Naive thymus-derived CD8-positive, alpha-beta T cell (primary cell): Measurements from ENCODE around the gene GP9. TPM values are rescaled to one million over a fixed set of nuclear protein-coding genes. Genes with fewer than 3 reads are reported as not detected.

Experiments used
- ATAC-seq, 2 donors: fragments of 150-1000 bp; cut with Tn5 transposase in 1 of 2; sonication (Bioruptor Pico), chemical (Tn5 transposase) in 1 of 2; 1 replicate in 1 of 2; 2 replicates in 1 of 2; pipeline ENCODE4 v1.10.0; 2021; ENCODE audit warnings: mild to moderate bottlenecking in 2 of 2, moderate library complexity in 2 of 2
- POLR2A ChIA-PET: fragments of 350-600 bp; sonication (Branson Sonifier 250); formaldehyde crosslinking; loops from one replicate; lab custom pipeline; 2021; ENCODE audit warnings: antibody characterized with exemption; lab: Charles Lee
- DNase-seq, 10 donors: peaks; one replicate each; pipeline versions ENCODE4 v3.0.0 to v3.0.0-alpha.2; 2020 to 2022
- H3K27ac Mint-ChIP-seq, 10 donors: one replicate each; pipeline ENCODE4 v1.8.0; 2020 to 2022; ENCODE audit warnings: mild to moderate bottlenecking in 10 of 10, mixed read lengths in 10 of 10, moderate library complexity in 4 of 10, inconsistent platforms in 1 of 10
- H3K27me3 Mint-ChIP-seq, 5 donors: one replicate each; pipeline ENCODE4 v1.8.0; 2021 to 2022; ENCODE audit warnings: mixed read lengths in 5 of 5
- H3K36me3 Mint-ChIP-seq, 3 donors: one replicate each; pipeline ENCODE4 v1.8.0; 2020 to 2022; ENCODE audit warnings: mixed read lengths in 3 of 3, mild to moderate bottlenecking in 2 of 3, inconsistent platforms in 1 of 3
- H3K4me1 Mint-ChIP-seq, 4 donors: one replicate each; pipeline ENCODE4 v1.8.0; 2021 to 2022; ENCODE audit warnings: mixed read lengths in 4 of 4
- H3K4me3 Mint-ChIP-seq, 10 donors: one replicate each; pipeline ENCODE4 v1.8.0; 2020 to 2022; ENCODE audit warnings: mild to moderate bottlenecking in 10 of 10, mixed read lengths in 10 of 10, moderate library complexity in 6 of 10, inconsistent platforms in 1 of 10
- H3K9me3 Mint-ChIP-seq, 9 donors: one replicate each; pipeline ENCODE4 v1.8.0; 2020 to 2022; ENCODE audit warnings: mixed read lengths in 9 of 9, mild to moderate bottlenecking in 3 of 9, inconsistent platforms in 1 of 9, moderate library complexity in 1 of 9
- polyA plus RNA-seq, 3 donors: library from polyadenylated mRNA; unstranded; fragments of 300-500 nt; fragmentation: Illumina TruSeq; gene quantifications; one replicate each; pipeline ENCODE4 v1.2.3, GENCODE V29; 2021
- total RNA-seq, 8 experiments: library from RNA in 2 of 8; stranded (reverse) in 2 of 8; gene quantifications; one replicate each; pipeline ENCODE4 v1.2.3 and lab custom pipeline; 2021 to 2026

GP9 gene
- total and polyA plus RNA-seq, 5 experiments from 2014 or later = not detected

DNA sequence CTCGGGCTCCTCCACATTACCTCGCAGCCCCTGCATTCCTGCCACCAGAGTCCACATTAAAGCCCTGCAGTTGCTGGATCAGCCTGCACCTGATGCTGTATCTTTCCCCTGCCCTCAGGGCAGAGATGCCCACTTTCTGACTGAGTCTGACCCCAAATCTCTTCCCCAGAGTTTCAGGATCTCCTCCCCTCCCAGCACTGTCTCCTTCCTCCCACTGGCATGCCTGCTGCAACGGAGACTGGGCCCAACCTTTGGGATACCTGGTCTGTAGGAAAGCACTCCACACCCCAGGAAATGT, 20.6 kb upstream of the GP9 start:
- no peaks in the 10 kb centered on the region for H3K36me3 Mint-ChIP-seq
- peaks cover 0 to 16% (median 0%) of the 10 kb centered on the region in 5 donors for H3K27me3 Mint-ChIP-seq
- H3K4me3 Mint-ChIP-seq = peak overlapping the region in 1 of 10 donors; percentile 26
- POLR2A ChIA-PET = no interaction called here
- no peak for DNase-seq
- H3K27ac Mint-ChIP-seq = peak overlapping the region in 3 of 10 donors; percentile 11 to 65 (median 50)
- no peak for ATAC-seq
- H3K9me3 Mint-ChIP-seq = peaks cover 0 to 3% (median 0%) of the 10 kb centered on the region in 9 donors
- H3K4me1 Mint-ChIP-seq = peaks cover 15 to 33% (median 21%) of the 10 kb centered on the region in 4 donors

GRCh38 chr3:129040579-129041300, 19.8 kb upstream of the GP9 start:
- ATAC-seq = no peak
- Mint-ChIP-seq H3K36me3 (no peaks in the 10 kb centered on the region), H3K4me3 (no peak overlapping the region), H3K9me3 (peaks cover 0 to 3% (median 0%) of the 10 kb centered on the region in 9 donors), H3K4me1 (peaks cover 9 to 27% (median 15%) of the 10 kb centered on the region in 4 donors), H3K27ac (no peak overlapping the region), H3K27me3 (peaks cover 0 to 18% (median 0%) of the 10 kb centered on the region in 5 donors)
- POLR2A ChIA-PET = interaction anchor here (0.5 to 1.1 kb wide), 2 partner anchors 13 to 128 kb away, joined by 3 read pairs; no protein-coding TSS in a partner anchor
- no peak for DNase-seq

GRCh38 chr3:129045675-129046036, 14.9 kb upstream of the GP9 start:
- H3K4me3 Mint-ChIP-seq = peak overlapping the region in 9 of 10 donors; percentile 37 to 74 (median 66)
- H3K9me3 Mint-ChIP-seq = peaks cover 0 to 9% (median 5%) of the 10 kb centered on the region in 9 donors
- H3K27ac Mint-ChIP-seq = peak overlapping the region in 1 of 10 donors; percentile 74
- POLR2A ChIA-PET = interaction anchor here (1.1 to 1.3 kb wide), 2 partner anchors 11 to 75 kb away, joined by 5 to 8 read pairs; no protein-coding TSS in a partner anchor
- H3K27me3 Mint-ChIP-seq = peaks cover 0 to 21% (median 0%) of the 10 kb centered on the region in 5 donors
- DNase-seq = peak in 5 of 10 donors; percentile 38 to 45 (median 44)
- peak; percentile 87 to 95 for ATAC-seq
- H3K36me3 Mint-ChIP-seq = peaks cover 0 to 5% (median 0%) of the 10 kb centered on the region in 3 donors
- peaks cover 0 to 2% (median under 1%) of the 10 kb centered on the region in 4 donors for H3K4me1 Mint-ChIP-seq

- peaks cover 0 to 5% (median 0%) of the 10 kb centered on the region in 3 donors for H3K36me3 Mint-ChIP-seq
- ATAC-seq (peak; percentile 77 to 82), DNase-seq (no peak)
- H3K4me3 Mint-ChIP-seq = peak overlapping the region in 8 of 10 donors; percentile 26 to 67 (median 48)
- H3K27me3 Mint-ChIP-seq = peaks cover 0 to 21% (median 0%) of the 10 kb centered on the region in 5 donors
- no peak overlapping the region for H3K27ac Mint-ChIP-seq
- peaks cover 0 to 9% (median 5%) of the 10 kb centered on the region in 9 donors for H3K9me3 Mint-ChIP-seq
- POLR2A ChIA-PET = interaction anchor here (0.9 to 1.6 kb wide), 5 partner anchors 11 to 74 kb away, joined by 3 to 8 read pairs (median 5); no protein-coding TSS in a partner anchor
- peaks cover 0 to 2% (median under 1%) of the 10 kb centered on the region in 4 donors for H3K4me1 Mint-ChIP-seq
Observed at GRCh38 chr3:129046037-129046731, 14.4 kb upstream of the GP9 start.

- POLR2A ChIA-PET = interaction anchor here (0.9 to 1.6 kb wide), 6 partner anchors 10 to 73 kb away, joined by 3 to 8 read pairs (median 4); no protein-coding TSS in a partner anchor
- H3K4me1 Mint-ChIP-seq = peaks cover 0 to 2% (median under 1%) of the 10 kb centered on the region in 4 donors
- DNase-seq (no peak), ATAC-seq (no peak)
- peaks cover 0 to 5% (median 0%) of the 10 kb centered on the region in 3 donors for H3K36me3 Mint-ChIP-seq
- peak overlapping the region in 7 of 10 donors; percentile 15 to 67 (median 57) for H3K4me3 Mint-ChIP-seq
- peaks cover 0 to 9% (median 5%) of the 10 kb centered on the region in 9 donors for H3K9me3 Mint-ChIP-seq
- peaks cover 0 to 21% (median 0%) of the 10 kb centered on the region in 5 donors for H3K27me3 Mint-ChIP-seq
- H3K27ac Mint-ChIP-seq = no peak overlapping the region
Observed at GRCh38 chr3:129046732-129047552, 13.6 kb upstream of the GP9 start.

DNA sequence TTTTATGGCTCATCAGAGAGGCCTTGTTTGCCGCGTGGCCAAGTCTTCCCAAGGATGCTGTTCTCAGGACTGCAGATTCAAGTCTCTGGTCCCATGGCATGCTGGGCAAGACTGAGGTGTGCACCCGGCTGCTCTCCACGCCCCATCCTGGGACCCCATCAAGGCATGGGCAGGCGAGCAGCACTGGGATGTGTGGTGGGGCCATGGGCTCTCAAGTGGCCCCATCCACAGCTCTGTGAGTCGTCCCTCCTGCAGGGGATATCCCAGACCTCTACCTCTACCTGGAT, 13.1 kb upstream of the GP9 start:
- Mint-ChIP-seq H3K9me3 (peaks cover 0 to 9% (median 5%) of the 10 kb centered on the region in 9 donors), H3K4me3 (peak overlapping the region in 6 of 10 donors; percentile 15 to 63 (median 52)), H3K27ac (no peak overlapping the region), H3K4me1 (peaks cover 0 to 2% (median under 1%) of the 10 kb centered on the region in 4 donors), H3K27me3 (peaks cover 0 to 17% (median 0%) of the 10 kb centered on the region in 5 donors), H3K36me3 (peaks cover 0 to 5% (median 0%) of the 10 kb centered on the region in 3 donors)
- ATAC-seq (no peak), DNase-seq (no peak)
- POLR2A ChIA-PET = interaction anchor here (0.8 to 1.6 kb wide), 3 partner anchors 11 to 73 kb away, joined by 4 to 5 read pairs (median 4); no protein-coding TSS in a partner anchor

DNA sequence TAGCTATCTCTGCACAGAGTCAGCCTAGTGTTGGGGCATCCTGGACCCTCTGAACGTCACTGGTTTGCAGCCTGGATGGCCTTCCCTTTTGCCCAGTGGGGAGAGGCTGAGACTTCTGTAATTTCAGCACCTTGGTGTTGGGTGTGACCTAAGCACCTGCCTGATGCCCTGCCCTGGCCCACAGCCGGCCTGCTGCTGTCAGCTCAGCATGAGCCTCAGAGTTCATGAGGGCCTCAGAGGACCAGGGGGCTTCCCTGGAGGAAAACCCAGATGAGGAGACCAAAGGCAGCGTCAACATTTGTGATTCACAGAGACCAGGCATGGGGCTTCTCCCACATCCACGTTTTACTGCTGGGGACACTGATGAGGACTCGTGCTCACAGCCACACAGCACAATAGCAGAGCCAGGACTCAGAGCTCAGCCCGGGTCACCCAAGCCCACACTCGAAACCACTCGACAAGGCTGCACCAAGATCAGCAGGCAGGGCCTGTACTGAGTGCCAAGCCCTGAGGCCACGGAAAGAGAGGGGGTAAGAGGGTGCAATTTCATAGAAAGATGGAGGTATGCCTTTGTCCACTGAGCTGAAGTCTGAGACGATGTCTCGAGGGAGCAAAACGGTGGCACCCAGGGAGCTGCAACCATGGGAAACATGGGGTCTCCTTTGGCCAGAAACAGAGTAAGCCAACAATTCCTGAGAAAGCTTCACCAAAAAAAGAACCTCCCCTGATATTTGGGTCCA, 9.9 kb upstream of the GP9 start:
- POLR2A ChIA-PET = interaction anchor here (0.6 to 5.2 kb wide), 2 partner anchors 27 to 69 kb away, joined by 6 to 57 read pairs; partner anchors contain the start of gene RAB43
- Mint-ChIP-seq H3K4me3 (no peak overlapping the region), H3K27me3 (peaks cover 0 to 4% (median 0%) of the 10 kb centered on the region in 5 donors), H3K36me3 (peaks cover 0 to 5% (median 0%) of the 10 kb centered on the region in 3 donors), H3K4me1 (peaks cover 6 to 10% (median 8%) of the 10 kb centered on the region in 4 donors), H3K27ac (no peak overlapping the region), H3K9me3 (peaks cover 0 to 9% (median 3%) of the 10 kb centered on the region in 9 donors)
- DNase-seq (no peak), ATAC-seq (no peak)

DNA sequence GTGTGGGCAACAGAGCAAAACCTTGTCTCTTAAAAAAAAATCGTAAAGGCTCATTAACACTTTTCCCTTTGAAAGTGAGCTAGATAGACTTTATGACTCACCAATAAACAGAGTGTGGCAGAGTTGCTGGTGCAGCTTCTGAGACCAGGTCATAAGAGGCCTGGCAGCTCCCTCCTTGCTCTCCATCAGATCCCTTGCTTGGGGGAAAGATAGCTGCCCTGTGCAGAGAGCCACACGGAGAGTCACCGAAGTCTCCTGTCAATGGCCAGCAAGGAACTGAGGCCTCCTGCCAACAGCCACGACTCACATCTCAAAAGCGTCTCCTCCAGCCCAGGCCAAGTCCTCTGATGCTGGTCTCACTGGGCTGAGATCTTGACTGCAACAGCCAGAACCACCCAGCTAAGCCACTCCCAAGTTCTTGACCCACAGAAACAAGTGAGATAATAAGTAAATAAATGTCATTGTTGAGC, 8.7 kb upstream of the GP9 start:
- peak overlapping the region in 3 of 10 donors; percentile 60 to 69 (median 63) for H3K27ac Mint-ChIP-seq
- ATAC-seq = no peak
- POLR2A ChIA-PET = interaction anchor here (0.7 to 5.2 kb wide), 5 partner anchors 68 to 194 kb away, joined by 3 to 57 read pairs (median 5); partner anchors contain the start of genes CNBP and RAB43

DNA sequence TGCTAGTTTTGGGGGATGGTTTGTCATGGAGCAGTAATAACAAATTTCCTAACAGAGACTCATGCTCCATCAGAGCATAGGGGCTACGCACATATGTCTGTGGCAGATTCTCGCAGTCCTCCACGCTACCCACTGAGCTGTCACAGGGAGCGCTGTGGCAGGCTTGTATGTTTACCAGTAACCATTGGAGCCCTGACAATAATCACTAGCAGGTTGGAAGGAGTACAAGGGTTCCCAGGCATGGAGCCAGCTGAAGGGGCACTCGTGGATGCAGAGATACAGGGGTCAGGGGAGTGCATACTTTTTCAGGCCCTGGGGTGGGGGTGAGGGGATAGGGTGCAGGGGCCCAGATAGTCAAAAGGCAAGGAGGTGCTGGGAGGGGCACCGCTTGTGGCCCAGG, 7.9 kb upstream of the GP9 start:
- no peak for ATAC-seq
- H3K36me3 Mint-ChIP-seq = peaks cover 0 to 5% (median 0%) of the 10 kb centered on the region in 3 donors
- DNase-seq = no peak
- H3K27ac Mint-ChIP-seq = peak overlapping the region in 1 of 10 donors; percentile 84
- peaks cover 0 to 4% (median 0%) of the 10 kb centered on the region in 5 donors for H3K27me3 Mint-ChIP-seq
- H3K4me1 Mint-ChIP-seq = peaks cover 7 to 11% (median 9%) of the 10 kb centered on the region in 4 donors
- no peak overlapping the region for H3K4me3 Mint-ChIP-seq
- POLR2A ChIA-PET = interaction anchor here (0.6 to 5.2 kb wide), 13 partner anchors 11 to 197 kb away, joined by 3 to 57 read pairs (median 5); partner anchors contain the start of genes CNBP, COPG1 and RAB43
- H3K9me3 Mint-ChIP-seq = peaks cover 0 to 9% (median 3%) of the 10 kb centered on the region in 9 donors

More for the DNA sequence above, 8.7 kb upstream of the GP9 start:
- DNase-seq = no peak
- Mint-ChIP-seq H3K9me3 (peaks cover 0 to 9% (median 3%) of the 10 kb centered on the region in 9 donors), H3K36me3 (peaks cover 0 to 5% (median 0%) of the 10 kb centered on the region in 3 donors), H3K4me1 (peaks cover 6 to 10% (median 8%) of the 10 kb centered on the region in 4 donors), H3K4me3 (no peak overlapping the region), H3K27me3 (peaks cover 0 to 4% (median 0%) of the 10 kb centered on the region in 5 donors)

- Mint-ChIP-seq H3K4me1 (peaks cover 8 to 17% (median 13%) of the 10 kb centered on the region in 4 donors), H3K9me3 (no peaks in the 10 kb centered on the region), H3K27me3 (no peaks in the 10 kb centered on the region), H3K4me3 (no peak overlapping the region), H3K27ac (peak overlapping the region in 2 of 10 donors; percentile 63 to 87), H3K36me3 (no peaks in the 10 kb centered on the region)
- no peak for DNase-seq
- ATAC-seq = no peak
- POLR2A ChIA-PET = interaction anchor here (2.5 to 5.2 kb wide), 2 partner anchors 39 to 65 kb away, joined by 14 to 57 read pairs; partner anchors contain the start of gene RAB43
Observed at GRCh38 chr3:129054605-129055104, 5.9 kb upstream of the GP9 start.
